HEK293 (cell line): Measurements from ENCODE around the gene LAMTOR4.
"Not testable (repeated sequence)": the region's sequence is repeated elsewhere in the genome, so short reads cannot be mapped to it uniquely, and the experiment has no call there.

Experiments
- CTCF ChIA-PET: fragments of 350-600 bp; formaldehyde crosslinking; extraction: SDS; loops from one replicate; lab custom pipeline; 2021; ENCODE audit warnings: antibody characterized with exemption; lab: Yijun Ruan, JAX
- POLR2A ChIA-PET: fragments of 300-600 bp; formaldehyde crosslinking; extraction: SDS; loops from one replicate; lab custom pipeline; 2020; ENCODE audit warnings: antibody characterized with exemption, inconsistent platforms; lab: Yijun Ruan, JAX
- H3K27ac ChIP-seq: fragments of 200-500 bp; sonication (Bioruptor generic); 2 replicates; pipeline ENCODE4 v1.5.1; 2014; ENCODE audit warnings: low read depth, low read length, control low read depth, inconsistent platforms; ENCODE audit errors: extremely low read depth
- H3K36me3 ChIP-seq, 2 experiments: fragments of 200-500 bp in 1 of 2; sonication (Bioruptor generic) in 1 of 2; 1 replicate in 1 of 2; 2 replicates in 1 of 2; pipeline ENCODE4 v1.5.1; 2014 to 2017; ENCODE audit warnings: inconsistent platforms in 2 of 2, low read length in 2 of 2; ENCODE audit not compliant: control insufficient read depth in 2 of 2, insufficient read depth in 1 of 2
- H3K4me1 ChIP-seq: fragments of 200-500 bp; sonication (Bioruptor generic); 2 replicates; pipeline ENCODE4 v1.5.1; 2014; ENCODE audit warnings: mild to moderate bottlenecking, low read length, inconsistent platforms; ENCODE audit not compliant: control insufficient read depth, insufficient read depth
- H3K4me3 ChIP-seq: 2 replicates; pipeline ENCODE4 v1.5.1; 2011; ENCODE audit warnings: low read depth, mild to moderate bottlenecking, control low read depth, low read length, moderate library complexity
- H3K9me3 ChIP-seq: fragments of 200-500 bp; sonication (Bioruptor generic); 2 replicates; pipeline ENCODE4 v1.5.1; 2014; ENCODE audit warnings: low read depth, low read length, inconsistent platforms; ENCODE audit not compliant: control insufficient read depth, insufficient read depth
- ELK4 ChIP-seq: IDR thresholded peaks from 2 replicates; pipeline ENCODE4 v1.6.1; 2011; ENCODE audit warnings: mild to moderate bottlenecking, low read depth, low read length, borderline replicate concordance
- FEZF1 ChIP-seq: fragments of 450-650 bp; formaldehyde crosslinking; IDR thresholded peaks from 2 replicates; pipeline ENCODE4 v1.5.1; 2016; ENCODE audit warnings: missing biosample characterization, missing genetic modification characterization
- KLF1 ChIP-seq: fragments of 450-650 bp; formaldehyde crosslinking; IDR thresholded peaks from 2 replicates; pipeline ENCODE4 v1.5.1; 2016; ENCODE audit warnings: missing biosample characterization, missing genetic modification characterization
- MYNN ChIP-seq: fragments of 450-650 bp; formaldehyde crosslinking; IDR thresholded peaks from 2 replicates; pipeline ENCODE4 v1.5.1; 2016; ENCODE audit warnings: missing biosample characterization, missing genetic modification characterization, borderline replicate concordance
- PRDM1 ChIP-seq: fragments of 450-650 bp; formaldehyde crosslinking; IDR thresholded peaks from 2 replicates; pipeline ENCODE4; 2016; ENCODE audit warnings: missing biosample characterization, missing genetic modification characterization
- REST ChIP-seq: fragments of 450-650 bp; formaldehyde crosslinking; IDR thresholded peaks from 2 replicates; pipeline ENCODE4 v1.5.1; 2016; ENCODE audit warnings: missing biosample characterization, missing genetic modification characterization
- ZFP3 ChIP-seq: fragments of 450-650 bp; formaldehyde crosslinking; IDR thresholded peaks from 2 replicates; pipeline ENCODE4 v1.5.1; 2016; ENCODE audit warnings: low read depth, missing biosample characterization, missing genetic modification characterization
- ZNF175 ChIP-seq: fragments of 450-650 bp; formaldehyde crosslinking; IDR thresholded peaks from 2 replicates; pipeline ENCODE4 v1.5.1; 2016; ENCODE audit warnings: missing biosample characterization, missing genetic modification characterization
- ZNF549 ChIP-seq: fragments of 450-650 bp; IDR thresholded peaks from 2 replicates; pipeline ENCODE4 v1.5.1; 2018; ENCODE audit warnings: missing biosample characterization, missing genetic modification characterization, mild to moderate bottlenecking, inconsistent platforms, moderate library complexity
- ZNF707 ChIP-seq: fragments of 450-650 bp; formaldehyde crosslinking; IDR thresholded peaks from 2 replicates; pipeline ENCODE4 v1.5.1; 2016; ENCODE audit warnings: missing biosample characterization, missing genetic modification characterization
- ZNF791 ChIP-seq: fragments of 450-650 bp; formaldehyde crosslinking; IDR thresholded peaks from 2 replicates; pipeline ENCODE4 v1.5.1; 2016; ENCODE audit warnings: missing biosample characterization, missing genetic modification characterization
- TF ChIP-seq, protein P1 (sequence below): fragments of 450-650 bp; formaldehyde crosslinking; IDR thresholded peaks from 2 replicates; pipeline ENCODE4 v1.5.1; 2016; ENCODE audit warnings: missing biosample characterization, missing genetic modification characterization, borderline replicate concordance
- TF ChIP-seq, protein P2 (sequence below): fragments of 450-650 bp; formaldehyde crosslinking; IDR thresholded peaks from 2 replicates; pipeline ENCODE4 v1.5.1; 2016; ENCODE audit warnings: missing biosample characterization, missing genetic modification characterization

LAMTOR4 gene

GRCh38 chr7:100195901-100196322 is 47.2 kb downstream of the LAMTOR4 start:
- POLR2A ChIA-PET: interaction anchor here (0.8 kb wide), 1 partner anchor 9 kb away, joined by 3 read pairs; no protein-coding TSS in a partner anchor
- TF ChIP-seq PRDM1 (tag by site-specific recombination): peak; percentile 36; the same call in 1 of the 2 replicates
- CTCF ChIA-PET: interaction anchor here (1.4 kb wide), 1 partner anchor 22 kb away, joined by 3 read pairs; no protein-coding TSS in a partner anchor

DNA sequence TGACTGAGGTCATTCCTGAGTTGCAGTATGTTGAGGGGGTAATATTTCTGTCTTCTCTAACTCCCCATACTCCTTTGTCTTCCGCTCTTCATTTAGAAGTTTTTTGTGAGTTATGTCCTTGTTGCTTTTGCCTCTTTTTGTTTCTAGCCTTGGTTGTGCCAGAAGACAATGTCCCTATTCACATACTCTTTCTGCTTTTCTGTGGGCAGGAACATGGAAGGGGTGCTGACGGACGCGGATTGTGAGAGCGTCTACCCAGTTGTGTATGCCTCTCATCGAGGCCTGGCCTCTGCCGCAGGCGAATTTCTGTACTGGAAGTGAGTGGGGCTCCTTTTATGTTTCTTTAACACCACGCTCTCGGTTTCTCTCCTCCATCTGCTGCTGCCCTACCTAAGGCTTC is 49.5 kb downstream of the LAMTOR4 start:
- Histone ChIP-seq H3K27ac (no peak overlapping the region), H3K36me3 (no peaks in the 10 kb centered on the region), H3K4me3 (no peak overlapping the region), H3K4me1 (no peaks in the 10 kb centered on the region), H3K9me3 (no peaks in the 10 kb centered on the region)
- TF ChIP-seq MYNN: no peak
- no peak for TF ChIP-seq ZFP3 (tag by site-specific recombination)
- TF ChIP-seq ZNF175: no peak
- no peak for TF ChIP-seq ELK4
- TF ChIP-seq KLF1 (tag by site-specific recombination): no peak
- TF ChIP-seq, protein P1, sequence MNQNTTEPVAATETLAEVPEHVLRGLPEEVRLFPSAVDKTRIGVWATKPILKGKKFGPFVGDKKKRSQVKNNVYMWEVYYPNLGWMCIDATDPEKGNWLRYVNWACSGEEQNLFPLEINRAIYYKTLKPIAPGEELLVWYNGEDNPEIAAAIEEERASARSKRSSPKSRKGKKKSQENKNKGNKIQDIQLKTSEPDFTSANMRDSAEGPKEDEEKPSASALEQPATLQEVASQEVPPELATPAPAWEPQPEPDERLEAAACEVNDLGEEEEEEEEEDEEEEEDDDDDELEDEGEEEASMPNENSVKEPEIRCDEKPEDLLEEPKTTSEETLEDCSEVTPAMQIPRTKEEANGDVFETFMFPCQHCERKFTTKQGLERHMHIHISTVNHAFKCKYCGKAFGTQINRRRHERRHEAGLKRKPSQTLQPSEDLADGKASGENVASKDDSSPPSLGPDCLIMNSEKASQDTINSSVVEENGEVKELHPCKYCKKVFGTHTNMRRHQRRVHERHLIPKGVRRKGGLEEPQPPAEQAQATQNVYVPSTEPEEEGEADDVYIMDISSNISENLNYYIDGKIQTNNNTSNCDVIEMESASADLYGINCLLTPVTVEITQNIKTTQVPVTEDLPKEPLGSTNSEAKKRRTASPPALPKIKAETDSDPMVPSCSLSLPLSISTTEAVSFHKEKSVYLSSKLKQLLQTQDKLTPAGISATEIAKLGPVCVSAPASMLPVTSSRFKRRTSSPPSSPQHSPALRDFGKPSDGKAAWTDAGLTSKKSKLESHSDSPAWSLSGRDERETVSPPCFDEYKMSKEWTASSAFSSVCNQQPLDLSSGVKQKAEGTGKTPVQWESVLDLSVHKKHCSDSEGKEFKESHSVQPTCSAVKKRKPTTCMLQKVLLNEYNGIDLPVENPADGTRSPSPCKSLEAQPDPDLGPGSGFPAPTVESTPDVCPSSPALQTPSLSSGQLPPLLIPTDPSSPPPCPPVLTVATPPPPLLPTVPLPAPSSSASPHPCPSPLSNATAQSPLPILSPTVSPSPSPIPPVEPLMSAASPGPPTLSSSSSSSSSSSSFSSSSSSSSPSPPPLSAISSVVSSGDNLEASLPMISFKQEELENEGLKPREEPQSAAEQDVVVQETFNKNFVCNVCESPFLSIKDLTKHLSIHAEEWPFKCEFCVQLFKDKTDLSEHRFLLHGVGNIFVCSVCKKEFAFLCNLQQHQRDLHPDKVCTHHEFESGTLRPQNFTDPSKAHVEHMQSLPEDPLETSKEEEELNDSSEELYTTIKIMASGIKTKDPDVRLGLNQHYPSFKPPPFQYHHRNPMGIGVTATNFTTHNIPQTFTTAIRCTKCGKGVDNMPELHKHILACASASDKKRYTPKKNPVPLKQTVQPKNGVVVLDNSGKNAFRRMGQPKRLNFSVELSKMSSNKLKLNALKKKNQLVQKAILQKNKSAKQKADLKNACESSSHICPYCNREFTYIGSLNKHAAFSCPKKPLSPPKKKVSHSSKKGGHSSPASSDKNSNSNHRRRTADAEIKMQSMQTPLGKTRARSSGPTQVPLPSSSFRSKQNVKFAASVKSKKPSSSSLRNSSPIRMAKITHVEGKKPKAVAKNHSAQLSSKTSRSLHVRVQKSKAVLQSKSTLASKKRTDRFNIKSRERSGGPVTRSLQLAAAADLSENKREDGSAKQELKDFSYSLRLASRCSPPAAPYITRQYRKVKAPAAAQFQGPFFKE (tag by site-specific recombination): no peak
- ChIA-PET POLR2A (interaction anchor here (1.0 kb wide), 1 partner anchor 21 kb away, joined by 3 read pairs; the partner anchor contains the start of gene STAG3), CTCF (interaction anchor here (0.8 kb wide), 1 partner anchor 19 kb away, joined by 4 read pairs; no protein-coding TSS in a partner anchor)

More at GRCh38 chr7:100195901-100196322, 47.2 kb downstream of the LAMTOR4 start:
- H3K27ac ChIP-seq, H3K36me3 ChIP-seq, H3K4me3 ChIP-seq, H3K4me1 ChIP-seq, H3K9me3 ChIP-seq: not testable (repeated sequence)

DNA sequence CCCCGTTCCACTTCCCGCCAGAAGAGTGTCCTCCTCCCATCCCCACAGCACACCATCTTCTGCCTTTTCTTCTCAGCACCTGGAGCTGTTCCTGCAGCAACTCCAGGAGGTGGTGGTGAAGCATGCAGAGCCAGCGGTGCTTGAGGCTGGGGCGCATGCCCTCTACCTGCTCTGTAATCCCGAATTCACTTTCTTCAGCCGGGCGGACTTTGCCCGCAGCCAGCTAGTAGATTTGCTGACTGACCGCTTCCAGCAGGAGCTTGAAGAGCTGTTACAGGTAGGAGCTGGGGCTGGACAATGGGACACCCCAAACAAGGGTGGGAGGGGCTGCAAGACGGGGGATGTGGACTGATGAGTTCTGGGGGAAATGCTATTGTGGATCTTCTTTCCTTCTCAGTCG is 52.0 kb downstream of the LAMTOR4 start:
- ChIA-PET POLR2A (interaction anchor here (1.1 kb wide), 1 partner anchor 228 kb away, joined by 6 read pairs; the partner anchor contains the start of gene ZCWPW1), CTCF (interaction anchor here (0.6 to 2.4 kb wide), 3 partner anchors 11 to 92 kb away, joined by 3 to 11 read pairs (median 9); no protein-coding TSS in a partner anchor)
- TF ChIP-seq ZNF707 (tag by site-specific recombination) (no peak), ZNF791 (tag by site-specific recombination) (no peak), ZNF549 (no peak), FEZF1 (tag by site-specific recombination) (no peak), REST (tag by site-specific recombination) (no peak)
- TF ChIP-seq, protein P2, sequence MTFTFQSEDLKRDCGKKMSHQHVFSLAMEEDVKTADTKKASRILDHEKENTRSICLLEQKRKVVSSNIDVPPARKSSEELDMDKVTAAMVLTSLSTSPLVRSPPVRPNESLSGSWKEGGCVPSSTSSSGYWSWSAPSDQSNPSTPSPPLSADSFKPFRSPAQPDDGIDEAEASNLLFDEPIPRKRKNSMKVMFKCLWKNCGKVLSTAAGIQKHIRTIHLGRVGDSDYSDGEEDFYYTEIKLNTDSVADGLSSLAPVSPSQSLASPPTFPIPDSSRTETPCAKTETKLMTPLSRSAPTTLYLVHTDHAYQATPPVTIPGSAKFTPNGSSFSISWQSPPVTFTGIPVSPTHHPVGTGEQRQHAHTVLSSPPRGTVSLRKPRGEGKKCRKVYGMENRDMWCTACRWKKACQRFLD (tag by site-specific recombination): no peak
- no peak overlapping the region for H3K4me3 ChIP-seq
- no peaks in the 10 kb centered on the region for H3K36me3 ChIP-seq
- H3K9me3 ChIP-seq: no peaks in the 10 kb centered on the region
- H3K4me1 ChIP-seq: no peaks in the 10 kb centered on the region
- H3K27ac ChIP-seq: no peak overlapping the region
